A549 (cell line): ENCODE results near the gene SHANK2. TPM values are rescaled to one million over a fixed set of nuclear protein-coding genes. Genes with fewer than 3 reads are reported as not detected.

Experiments
- ATAC-seq, 2 experiments: fragments of 200-7000 bp in 1 of 2; fragments of >200 bp in 1 of 2; cut with Nextera tagmentation in 1 of 2; cut with Tn5 transposase in 1 of 2; 3 replicates each; pipeline versions ENCODE4 v1.8.0 to v1.9.1; 2018 to 2020; ENCODE audit warnings: mild to moderate bottlenecking in 1 of 2, moderate library complexity in 1 of 2
- CTCF ChIA-PET: fragments of 300-600 bp; sonication (Branson Sonifier 250); formaldehyde crosslinking; extraction: SDS; loops from one replicate; lab custom pipeline; 2021; ENCODE audit warnings: antibody characterized with exemption, inconsistent platforms; lab: Yijun Ruan, JAX
- POLR2A ChIA-PET: fragments of 350-600 bp; formaldehyde crosslinking; extraction: SDS; loops from one replicate; lab custom pipeline; 2021; ENCODE audit warnings: antibody characterized with exemption, inconsistent platforms; lab: Yijun Ruan, JAX
- DNase-seq, 2 experiments: peaks; one replicate each; pipeline versions ENCODE4 v3.0.0 to v3.0.0-alpha.2; 2011 to 2016; ENCODE audit warnings: low read depth in 1 of 2, low spot score in 1 of 2
- FAIRE-seq: peaks from 2 replicates; lab custom pipeline; 2011; peaks lifted over from hg19 to GRCh38; lab: Jason Lieb, UNC
- H3K27ac ChIP-seq, 2 experiments: fragments of >200 bp; sonication (Bioruptor Twin); formaldehyde crosslinking; 3 replicates each; pipeline ENCODE4 v1.5.1; 2016 to 2017
- H3K4me1 ChIP-seq: fragments of >200 bp; sonication (Bioruptor Twin); formaldehyde crosslinking; 3 replicates; pipeline ENCODE4 v1.6.1; 2016
- H3K4me2 ChIP-seq: fragments of >200 bp; sonication (Bioruptor Twin); formaldehyde crosslinking; 3 replicates; pipeline ENCODE4 v1.6.1; 2016
- H3K4me3 ChIP-seq: fragments of >200 bp; sonication (Bioruptor Twin); formaldehyde crosslinking; 3 replicates; pipeline ENCODE4 v1.5.1; 2016
- H3K9me3 ChIP-seq: fragments of >200 bp; sonication (Bioruptor Twin); formaldehyde crosslinking; 3 replicates; pipeline ENCODE4 v1.6.1; 2016
- ATOH8 ChIP-seq: fragments of 250-450 bp; sonication (Bioruptor Pico); IDR thresholded peaks from 2 replicates; pipeline ENCODE4 v1.5.0; 2020; ENCODE audit warnings: low read depth, mild to moderate bottlenecking, moderate library complexity
- CBX2 ChIP-seq: fragments of 200-600 bp; sonication (generic); IDR thresholded peaks from 2 replicates; pipeline ENCODE4 v1.6.1; 2016; ENCODE audit warnings: low read depth, mild to moderate bottlenecking, borderline replicate concordance
- CHD2 ChIP-seq: fragments of 150-350 bp; IDR thresholded peaks from 2 replicates; pipeline ENCODE4 v1.6.1; 2014; ENCODE audit warnings: low read length; ENCODE audit not compliant: partially characterized antibody
- CTCF ChIP-seq: fragments of >200 bp; sonication (Bioruptor Twin); formaldehyde crosslinking; IDR thresholded peaks from 3 replicates; pipeline ENCODE4 v1.5.1; 2016
- EHMT2 ChIP-seq: fragments of 200-600 bp; sonication (generic); IDR thresholded peaks from 2 replicates; pipeline ENCODE4 v1.6.1; 2016; ENCODE audit warnings: antibody characterized with exemption, low read depth, mild to moderate bottlenecking, moderate library complexity
- ELK1 ChIP-seq: fragments of 150-350 bp; IDR thresholded peaks from 2 replicates; pipeline ENCODE4 v1.6.1; 2014; ENCODE audit warnings: low read depth, mild to moderate bottlenecking, low read length
- FOSL2 ChIP-seq, 2 experiments: fragments of 450-650 bp in 1 of 2; fragments of >200 bp in 1 of 2; sonication (Bioruptor Twin) in 1 of 2; formaldehyde crosslinking; IDR thresholded peaks; 2 replicates each; pipeline versions ENCODE4 v1.5.0 to v1.6.1; 2016 to 2020; ENCODE audit warnings: mild to moderate bottlenecking in 1 of 2, moderate library complexity in 1 of 2
- GATA3 ChIP-seq: IDR thresholded peaks from 2 replicates; pipeline ENCODE4 v1.6.1; 2012; ENCODE audit warnings: borderline replicate concordance
- HDAC2 ChIP-seq: fragments of 200-600 bp; sonication (generic); IDR thresholded peaks from 2 replicates; pipeline ENCODE4 v1.6.1; 2016
- HOXB5 ChIP-seq: fragments of 250-450 bp; sonication (Bioruptor Pico); IDR thresholded peaks from 2 replicates; pipeline ENCODE4 v1.5.0; 2020; ENCODE audit warnings: mild to moderate bottlenecking, moderate library complexity
- JUN ChIP-seq, 2 experiments: fragments of >200 bp; sonication (Bioruptor Twin); formaldehyde crosslinking; IDR thresholded peaks; 2 replicates in 1 of 2; 3 replicates in 1 of 2; pipeline ENCODE4 v1.6.1; 2016 to 2017
- JUNB ChIP-seq: fragments of >200 bp; sonication (Bioruptor Twin); formaldehyde crosslinking; IDR thresholded peaks from 2 replicates; pipeline ENCODE4 v1.6.1; 2016
- KDM5A ChIP-seq: fragments of 200-600 bp; sonication (generic); IDR thresholded peaks from 2 replicates; pipeline ENCODE4 v1.6.1; 2016; ENCODE audit warnings: antibody characterized with exemption, mild to moderate bottlenecking
- MAZ ChIP-seq: fragments of 150-350 bp; IDR thresholded peaks from 2 replicates; pipeline ENCODE4 v1.6.1; 2014; ENCODE audit warnings: antibody characterized with exemption, low read depth, low read length, borderline replicate concordance
- MYC ChIP-seq: IDR thresholded peaks from 2 replicates; pipeline ENCODE4 v1.6.1; 2012; ENCODE audit warnings: mild to moderate bottlenecking, inconsistent platforms, low read length, improper control_type of control experiment, borderline replicate concordance
- NR3C1 ChIP-seq: fragments of >200 bp; sonication (Bioruptor Twin); formaldehyde crosslinking; IDR thresholded peaks from 3 replicates; pipeline ENCODE4 v1.6.1; 2017
- PHF8 ChIP-seq: fragments of 200-600 bp; sonication (generic); IDR thresholded peaks from 2 replicates; pipeline ENCODE4 v1.6.1; 2016; ENCODE audit warnings: low read depth, mild to moderate bottlenecking, antibody characterized with exemption, moderate library complexity, borderline replicate concordance
- RARB ChIP-seq: fragments of 250-450 bp; sonication (Bioruptor Pico); IDR thresholded peaks from 2 replicates; pipeline ENCODE4 v1.8.0; 2021; ENCODE audit warnings: mild to moderate bottlenecking, moderate library complexity
- REST ChIP-seq: fragments of 200-600 bp; sonication (generic); IDR thresholded peaks from 2 replicates; pipeline ENCODE4 v1.6.1; 2016; ENCODE audit warnings: antibody characterized with exemption, mild to moderate bottlenecking, moderate library complexity
- RFX5 ChIP-seq: fragments of 450-650 bp; IDR thresholded peaks from 2 replicates; pipeline ENCODE4 v1.7.1; 2014; ENCODE audit warnings: antibody characterized with exemption, mild to moderate bottlenecking, moderate library complexity
- ZC3H11A ChIP-seq: fragments of 450-650 bp; IDR thresholded peaks from 2 replicates; pipeline ENCODE4 v1.6.1; 2014; ENCODE audit warnings: antibody characterized with exemption, mild to moderate bottlenecking
- ZSCAN20 ChIP-seq: fragments of 250-450 bp; sonication (Bioruptor Pico); IDR thresholded peaks from 2 replicates; pipeline ENCODE4 v1.8.0; 2022; ENCODE audit warnings: mild to moderate bottlenecking, moderate library complexity
- WGBS: methylation state at CpG from one replicate; pipeline ENCODE4 v1.1.6; 2017; ENCODE audit errors: missing lambda C conversion rate; 5-methylcytosine and 5-hydroxymethylcytosine counted together
- polyA plus RNA-seq, 4 experiments: library from polyadenylated mRNA; depleted of rRNA in 3 of 4; stranded (reverse); fragments of >200 nt; fragmentation: RNase III in 1 of 4; extraction: RNeasy Plus Mini Kit Qiagen cat#74134 plus additional on column Dnase treatment in 1 of 4; gene quantifications; 2 replicates in 3 of 4; 3 replicates in 1 of 4; pipeline ENCODE4 v1.2.3, GENCODE V29; 2011 to 2017

Gene SHANK2
- polyA plus RNA-seq, 2 of the 4 experiments (the other 2 are of a cell fraction), result 5.3 to 7.6 TPM

- TF ChIP-seq EHMT2, result no peak
- TF ChIP-seq MYC, result no peak
- TF ChIP-seq RFX5, result no peak
- TF ChIP-seq FOSL2 (IDR thresholded peaks at IDR 0.05), result no peak
- no peak for TF ChIP-seq FOSL2 (CRISPR knock-in tag; IDR thresholded peaks at IDR 0.05)
These were observed 29.3 kb downstream of the SHANK2 start (continued) for GRCh38 chr11:71223081-71223405.

- no peak overlapping the region for H3K4me2 ChIP-seq
- TF ChIP-seq PHF8, result no peak
- TF ChIP-seq CBX2, result no peak
- no peak for TF ChIP-seq ELK1
- no peak for TF ChIP-seq KDM5A
- no peak for TF ChIP-seq RARB (CRISPR knock-in tag)
- TF ChIP-seq CTCF, result no peak
- TF ChIP-seq REST, result no peak
- TF ChIP-seq ZSCAN20 (CRISPR knock-in tag), result no peak
- no peak for TF ChIP-seq GATA3
- no peak for TF ChIP-seq FOSL2 (IDR thresholded peaks at IDR 0.05)
- no peak for TF ChIP-seq FOSL2 (CRISPR knock-in tag; IDR thresholded peaks at IDR 0.05)
- no peak for TF ChIP-seq JUNB
- TF ChIP-seq NR3C1, result no peak
- TF ChIP-seq MYC, result no peak
- no peak for TF ChIP-seq HDAC2
- TF ChIP-seq, all 56 proteins: peak for 0
- ATAC-seq, result no peak
- DNase-seq, result no peak
- POLR2A ChIA-PET, result no interaction called here
- no peak for FAIRE-seq
- CTCF ChIA-PET, result interaction anchor here (1.1 kb wide), 1 partner anchor 30 kb away, joined by 5 read pairs; the partner anchor contains the start of gene SHANK2
- WGBS, result 88% methylated on average over 18 of the region's 22 CpGs
- H3K4me3 ChIP-seq, result no peak overlapping the region
- no peak overlapping the region for H3K27ac ChIP-seq
- no peaks in the 10 kb centered on the region for H3K4me1 ChIP-seq
- peaks cover 13% of the 10 kb centered on the region for H3K9me3 ChIP-seq
These were observed 29.9 kb downstream of the SHANK2 start for GRCh38 chr11:71222318-71223080.

GRCh38 chr11:71221821-71222220 is 30.6 kb downstream of the SHANK2 start:
- H3K4me1 ChIP-seq, result no peaks in the 10 kb centered on the region
- H3K27ac ChIP-seq, result no peak overlapping the region
- no peak overlapping the region for H3K4me3 ChIP-seq
- CTCF ChIA-PET, result interaction anchor here (1.1 kb wide), 1 partner anchor 30 kb away, joined by 5 read pairs; the partner anchor contains the start of gene SHANK2
- POLR2A ChIA-PET, result no interaction called here
- no peak for ATAC-seq
- peaks cover 6% of the 10 kb centered on the region; the same call in 1 of the 3 replicates for H3K9me3 ChIP-seq
- WGBS, result 91% methylated on average over 8 of the region's 10 CpGs
- FAIRE-seq, result no peak
- no peak overlapping the region for H3K4me2 ChIP-seq
- DNase-seq, result no peak
- TF ChIP-seq JUN (IDR thresholded peaks at IDR 0.05), result no peak
- TF ChIP-seq CTCF, result no peak
- no peak for TF ChIP-seq HOXB5
- TF ChIP-seq ZC3H11A, result no peak
- TF ChIP-seq CHD2, result no peak
- no peak for TF ChIP-seq MAZ
- TF ChIP-seq ATOH8 (CRISPR knock-in tag), result no peak
